ENCODE results near the gene SSR1.

The SSR1 gene

DNA sequence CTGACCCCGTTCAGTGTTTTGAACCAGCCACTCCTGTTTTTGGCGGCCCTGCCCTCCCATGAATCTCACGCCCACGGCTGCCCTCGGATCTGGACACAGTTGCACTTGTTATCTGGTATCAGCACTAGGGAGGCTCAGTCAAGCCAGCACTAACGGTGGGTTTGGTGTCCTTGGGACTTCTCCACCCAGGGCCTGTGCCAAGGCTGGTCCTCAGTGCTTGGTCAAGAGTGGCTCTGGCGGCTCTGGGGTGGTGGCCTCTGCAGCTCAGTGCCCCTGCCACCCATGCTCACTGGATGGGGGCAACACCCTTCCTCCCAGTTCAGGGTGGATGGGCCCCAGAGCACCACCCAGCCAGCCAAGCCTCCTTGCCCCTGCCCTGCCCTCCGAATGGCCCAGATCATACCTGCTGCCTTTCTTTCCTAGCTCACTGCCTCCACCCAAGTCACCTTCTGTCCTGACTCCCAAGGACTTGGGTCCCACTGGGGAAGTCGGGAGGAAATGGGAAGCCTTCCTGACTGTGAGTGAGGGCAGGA lies 54.7 kb downstream of the SSR1 start:
- TF ChIP-seq, protein P1, sequence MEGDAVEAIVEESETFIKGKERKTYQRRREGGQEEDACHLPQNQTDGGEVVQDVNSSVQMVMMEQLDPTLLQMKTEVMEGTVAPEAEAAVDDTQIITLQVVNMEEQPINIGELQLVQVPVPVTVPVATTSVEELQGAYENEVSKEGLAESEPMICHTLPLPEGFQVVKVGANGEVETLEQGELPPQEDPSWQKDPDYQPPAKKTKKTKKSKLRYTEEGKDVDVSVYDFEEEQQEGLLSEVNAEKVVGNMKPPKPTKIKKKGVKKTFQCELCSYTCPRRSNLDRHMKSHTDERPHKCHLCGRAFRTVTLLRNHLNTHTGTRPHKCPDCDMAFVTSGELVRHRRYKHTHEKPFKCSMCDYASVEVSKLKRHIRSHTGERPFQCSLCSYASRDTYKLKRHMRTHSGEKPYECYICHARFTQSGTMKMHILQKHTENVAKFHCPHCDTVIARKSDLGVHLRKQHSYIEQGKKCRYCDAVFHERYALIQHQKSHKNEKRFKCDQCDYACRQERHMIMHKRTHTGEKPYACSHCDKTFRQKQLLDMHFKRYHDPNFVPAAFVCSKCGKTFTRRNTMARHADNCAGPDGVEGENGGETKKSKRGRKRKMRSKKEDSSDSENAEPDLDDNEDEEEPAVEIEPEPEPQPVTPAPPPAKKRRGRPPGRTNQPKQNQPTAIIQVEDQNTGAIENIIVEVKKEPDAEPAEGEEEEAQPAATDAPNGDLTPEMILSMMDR (IDR thresholded peaks at IDR 0.05; ENCODE audit: borderline replicate concordance, control extremely low read depth, extremely low read depth, insufficient read depth, missing control alignments), result no peak
- DNase-seq (ENCODE audit: low spot score), result no peak
- in situ Hi-C loops (cut with MboI; ENCODE audit: low sequenced_read_pairs, unreplicated experiment), result no loop called here

DNA sequence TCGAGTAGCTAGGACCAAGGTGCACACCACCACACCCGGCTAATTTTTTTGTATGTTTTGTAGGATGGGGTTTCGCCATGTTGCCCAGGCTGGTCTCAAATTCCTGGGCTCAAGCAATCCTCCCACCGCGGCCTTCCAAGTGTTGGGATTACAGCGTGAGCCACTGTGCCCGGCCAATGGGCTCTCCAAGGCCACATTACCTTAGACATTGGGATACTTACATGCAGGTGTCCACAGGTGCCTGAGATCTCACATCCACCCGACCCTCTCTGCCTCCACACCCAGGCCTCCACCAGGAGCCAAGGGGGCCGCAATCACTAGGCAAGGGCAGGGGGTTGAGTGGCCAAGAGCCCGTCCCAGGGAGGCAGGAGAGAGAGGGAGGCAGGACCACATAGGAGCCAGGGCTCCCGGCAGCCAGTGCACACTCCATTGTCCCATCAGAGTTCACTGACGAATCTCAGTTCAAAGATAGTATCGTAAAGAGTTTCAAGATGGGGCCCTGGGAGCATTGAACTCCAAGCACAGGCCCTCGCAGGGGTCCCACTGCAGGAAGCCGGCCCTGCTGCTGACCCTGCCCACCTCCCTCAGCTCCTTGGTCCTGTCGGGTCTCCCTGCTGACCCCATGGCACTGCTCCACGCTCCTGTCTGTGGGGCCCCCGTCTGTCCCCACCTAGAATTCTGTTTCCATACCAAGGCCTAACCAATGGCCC lies 55.3 kb downstream of the SSR1 start:
- in situ Hi-C loops (cut with MboI; ENCODE audit: low sequenced_read_pairs, unreplicated experiment), result no loop called here
- TF ChIP-seq, protein P1 (IDR thresholded peaks at IDR 0.05; ENCODE audit: borderline replicate concordance, control extremely low read depth, extremely low read depth, insufficient read depth, missing control alignments), result no peak
- no peak for DNase-seq (ENCODE audit: low spot score)

DNA sequence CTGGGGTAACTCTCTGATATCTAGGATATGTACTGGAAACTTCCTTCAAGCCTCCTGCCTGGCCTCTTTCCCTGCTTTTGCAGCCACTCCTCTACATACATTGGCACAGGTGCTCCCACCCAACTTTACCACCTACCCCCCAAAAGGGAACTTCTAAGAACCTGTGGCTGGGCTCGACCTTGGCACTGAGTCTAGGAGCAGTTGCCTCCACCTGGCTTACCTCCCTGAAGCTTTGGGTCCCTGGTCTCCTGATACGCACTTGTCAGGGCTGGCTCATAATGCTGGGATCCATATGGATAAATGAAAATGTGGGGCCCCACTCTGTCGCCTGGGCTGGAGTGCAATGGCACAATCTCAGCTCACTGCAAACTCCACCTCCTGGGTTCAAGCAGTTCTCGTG lies 56.2 kb downstream of the SSR1 start:
- in situ Hi-C loops (cut with MboI; ENCODE audit: low sequenced_read_pairs, unreplicated experiment), result no loop called here
- DNase-seq (ENCODE audit: low spot score), result no peak
- TF ChIP-seq, protein P1 (IDR thresholded peaks at IDR 0.05; ENCODE audit: borderline replicate concordance, control extremely low read depth, extremely low read depth, insufficient read depth, missing control alignments), result no peak

DNA sequence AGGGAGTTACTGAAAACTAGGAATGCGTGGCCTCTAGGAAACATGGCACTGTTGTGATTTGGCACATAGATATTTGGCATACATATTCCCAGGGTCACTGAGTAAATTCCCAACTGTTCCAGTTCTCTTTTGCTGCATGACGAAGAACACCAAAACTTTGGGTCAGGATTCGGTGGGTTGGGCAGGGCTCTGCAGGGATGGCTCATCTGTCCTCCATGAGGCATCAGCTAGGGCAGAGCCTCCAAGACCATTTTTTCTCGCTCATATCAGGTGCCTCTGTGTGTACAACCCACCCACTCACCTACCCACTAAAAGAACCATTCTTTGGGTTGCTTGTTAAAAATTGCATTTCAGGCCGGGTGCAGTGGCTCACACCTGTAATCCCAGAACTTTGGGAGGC lies 57.1 kb downstream of the SSR1 start:
- no peak for DNase-seq (ENCODE audit: low spot score)
- in situ Hi-C loops (cut with MboI; ENCODE audit: low sequenced_read_pairs, unreplicated experiment), result no loop called here
- TF ChIP-seq, protein P1 (IDR thresholded peaks at IDR 0.05; ENCODE audit: borderline replicate concordance, control extremely low read depth, extremely low read depth, insufficient read depth, missing control alignments), result no peak

DNA sequence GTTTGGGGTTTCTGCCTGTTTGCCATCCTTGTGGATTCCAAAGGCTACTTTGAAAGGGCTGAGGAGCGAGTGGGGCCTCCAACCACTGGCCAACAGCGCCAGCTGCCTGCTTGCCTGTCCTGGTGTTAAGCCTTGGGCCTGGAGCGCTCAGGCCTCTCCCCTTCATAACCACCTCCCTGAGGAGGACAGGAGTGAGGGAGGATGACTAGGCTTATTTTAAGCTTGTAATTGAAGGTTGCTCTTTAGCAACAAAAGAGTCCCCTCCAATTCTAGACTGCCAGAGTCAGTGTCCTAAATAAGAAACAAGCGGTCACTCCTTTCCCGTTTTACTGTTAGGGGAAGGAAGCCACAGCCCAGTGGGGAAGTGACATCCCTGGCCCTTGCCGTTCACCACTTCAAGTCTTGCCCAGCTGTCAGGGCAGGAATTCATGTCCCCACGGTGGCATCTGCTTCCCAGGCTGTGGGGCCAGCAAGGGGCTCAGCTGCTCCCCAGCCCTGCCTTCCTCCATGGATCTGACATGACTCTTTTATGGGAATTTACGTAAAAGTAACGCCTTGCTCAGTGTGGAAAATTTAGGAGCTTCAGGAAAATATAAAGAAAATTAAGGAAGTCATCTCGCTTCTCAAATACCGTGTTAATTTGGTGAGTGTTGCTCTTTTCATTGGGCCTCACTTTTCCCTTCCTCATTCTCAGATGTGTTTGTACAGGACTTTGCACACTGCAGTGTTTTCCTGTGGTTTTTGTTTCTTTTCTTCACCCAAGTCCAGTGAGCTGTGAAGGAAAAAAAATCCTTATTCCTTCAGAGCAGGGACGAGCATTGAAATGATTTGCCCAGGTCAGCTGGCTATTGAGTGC lies 57.8 kb downstream of the SSR1 start:
- TF ChIP-seq, protein P1 (IDR thresholded peaks at IDR 0.05; ENCODE audit: borderline replicate concordance, control extremely low read depth, extremely low read depth, insufficient read depth, missing control alignments), result no peak
- DNase-seq (ENCODE audit: low spot score), result no peak
- in situ Hi-C loops (cut with MboI; ENCODE audit: low sequenced_read_pairs, unreplicated experiment), result no loop called here

DNA sequence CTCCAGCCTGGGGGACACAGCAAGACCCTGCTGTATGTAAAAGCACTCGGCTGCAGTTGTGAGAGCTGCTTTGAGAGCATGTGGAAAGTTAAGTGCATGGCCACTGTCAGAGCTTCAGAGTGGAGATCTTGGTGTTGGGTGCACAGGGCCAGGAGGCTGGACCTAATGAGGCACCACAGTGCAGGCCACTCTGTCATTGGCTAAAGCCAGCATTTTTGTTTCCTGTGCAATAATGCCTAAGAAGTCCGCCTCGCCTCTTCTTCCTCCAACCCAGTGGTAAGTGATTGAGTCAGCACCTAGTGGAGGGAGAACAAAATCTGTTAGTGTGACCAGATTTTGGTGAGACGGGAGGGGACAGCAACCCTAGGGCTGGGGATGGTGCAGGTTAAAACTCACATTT lies 60.6 kb downstream of the SSR1 start:
- DNase-seq (ENCODE audit: low spot score), result no peak
- in situ Hi-C loops (cut with MboI; ENCODE audit: low sequenced_read_pairs, unreplicated experiment), result no loop called here
- TF ChIP-seq, protein P1 (IDR thresholded peaks at IDR 0.05; ENCODE audit: borderline replicate concordance, control extremely low read depth, extremely low read depth, insufficient read depth, missing control alignments), result no peak

All from GM13976 (cell line).